HEK293 (cell line): Measurements from ENCODE around the gene SH3BP1.

Experiments used
- CTCF ChIA-PET: fragments of 350-600 bp; formaldehyde crosslinking; extraction: SDS; loops from one replicate; lab custom pipeline; 2021; ENCODE audit warnings: antibody characterized with exemption; lab: Yijun Ruan, JAX
- POLR2A ChIA-PET: fragments of 300-600 bp; formaldehyde crosslinking; extraction: SDS; loops from one replicate; lab custom pipeline; 2020; ENCODE audit warnings: antibody characterized with exemption, inconsistent platforms; lab: Yijun Ruan, JAX
- H3K27ac ChIP-seq: fragments of 200-500 bp; sonication (Bioruptor generic); 2 replicates; pipeline ENCODE4 v1.5.1; 2014; ENCODE audit warnings: low read depth, low read length, control low read depth, inconsistent platforms; ENCODE audit errors: extremely low read depth
- H3K36me3 ChIP-seq, 2 experiments: fragments of 200-500 bp in 1 of 2; sonication (Bioruptor generic) in 1 of 2; 1 replicate in 1 of 2; 2 replicates in 1 of 2; pipeline ENCODE4 v1.5.1; 2014 to 2017; ENCODE audit warnings: inconsistent platforms in 2 of 2, low read length in 2 of 2; ENCODE audit not compliant: control insufficient read depth in 2 of 2, insufficient read depth in 1 of 2
- H3K4me1 ChIP-seq: fragments of 200-500 bp; sonication (Bioruptor generic); 2 replicates; pipeline ENCODE4 v1.5.1; 2014; ENCODE audit warnings: mild to moderate bottlenecking, low read length, inconsistent platforms; ENCODE audit not compliant: control insufficient read depth, insufficient read depth
- H3K4me3 ChIP-seq: 2 replicates; pipeline ENCODE4 v1.5.1; 2011; ENCODE audit warnings: low read depth, mild to moderate bottlenecking, control low read depth, low read length, moderate library complexity
- H3K9me3 ChIP-seq: fragments of 200-500 bp; sonication (Bioruptor generic); 2 replicates; pipeline ENCODE4 v1.5.1; 2014; ENCODE audit warnings: low read depth, low read length, inconsistent platforms; ENCODE audit not compliant: control insufficient read depth, insufficient read depth
- AEBP2 ChIP-seq: fragments of 450-650 bp; formaldehyde crosslinking; IDR thresholded peaks from 2 replicates; pipeline ENCODE4 v1.5.1; 2016; ENCODE audit warnings: missing biosample characterization, missing genetic modification characterization, borderline replicate concordance
- GLI4 ChIP-seq: fragments of 450-650 bp; formaldehyde crosslinking; IDR thresholded peaks from 2 replicates; pipeline ENCODE4 v1.5.1; 2016; ENCODE audit warnings: missing biosample characterization, missing genetic modification characterization
- MEIS1 ChIP-seq: sonication (generic); formaldehyde crosslinking; IDR thresholded peaks from 2 replicates; pipeline ENCODE4 v1.8.1; 2022; ENCODE audit warnings: missing genetic modification reagents, mild to moderate bottlenecking, borderline replicate concordance
- YY1 ChIP-seq: fragments of 450-650 bp; formaldehyde crosslinking; IDR thresholded peaks from 2 replicates; pipeline ENCODE4 v1.5.1; 2018; ENCODE audit warnings: missing biosample characterization, missing genetic modification characterization
- ZFP41 ChIP-seq: fragments of 450-650 bp; formaldehyde crosslinking; IDR thresholded peaks from 2 replicates; pipeline ENCODE4 v1.5.1; 2016; ENCODE audit warnings: missing biosample characterization, missing genetic modification characterization, borderline replicate concordance
- ZIC2 ChIP-seq: fragments of 450-650 bp; formaldehyde crosslinking; IDR thresholded peaks from 2 replicates; pipeline ENCODE4 v1.5.1; 2016; ENCODE audit warnings: missing biosample characterization, missing genetic modification characterization
- ZNF121 ChIP-seq: fragments of 450-650 bp; formaldehyde crosslinking; IDR thresholded peaks from 2 replicates; pipeline ENCODE4 v1.5.1; 2016; ENCODE audit warnings: missing biosample characterization, missing genetic modification characterization
- ZNF132 ChIP-seq: fragments of 450-650 bp; formaldehyde crosslinking; IDR thresholded peaks from 2 replicates; pipeline ENCODE4 v1.5.1; 2017; ENCODE audit warnings: missing biosample characterization, missing genetic modification characterization, borderline replicate concordance
- ZNF24 ChIP-seq: fragments of 450-650 bp; formaldehyde crosslinking; IDR thresholded peaks from 2 replicates; pipeline ENCODE4 v1.5.1; 2016; ENCODE audit warnings: missing biosample characterization, missing genetic modification characterization
- ZNF585B ChIP-seq: fragments of 450-650 bp; formaldehyde crosslinking; IDR thresholded peaks from 2 replicates; pipeline ENCODE4 v1.5.1; 2016; ENCODE audit warnings: missing biosample characterization, missing genetic modification characterization
- ZNF610 ChIP-seq: fragments of 450-650 bp; formaldehyde crosslinking; IDR thresholded peaks from 2 replicates; pipeline ENCODE4 v1.5.1; 2016; ENCODE audit warnings: missing biosample characterization, missing genetic modification characterization, borderline replicate concordance
- TF ChIP-seq, protein P1 (sequence below): fragments of 450-650 bp; formaldehyde crosslinking; IDR thresholded peaks from 2 replicates; pipeline ENCODE4 v1.5.1; 2016; ENCODE audit warnings: missing biosample characterization, missing genetic modification characterization
- TF ChIP-seq, protein P2 (sequence below): fragments of 450-650 bp; formaldehyde crosslinking; IDR thresholded peaks from 2 replicates; pipeline ENCODE4 v1.5.1; 2017; ENCODE audit warnings: missing biosample characterization, missing genetic modification characterization

Gene SH3BP1

GRCh38 chr22:37690407-37690806 is 50.9 kb downstream of the SH3BP1 start:
- no peak for TF ChIP-seq GLI4 (tag by site-specific recombination)
- TF ChIP-seq ZNF121 (tag by site-specific recombination) = no peak
- TF ChIP-seq YY1 = no peak
- TF ChIP-seq ZNF132 (tag by site-specific recombination) = no peak
- TF ChIP-seq, protein P1, sequence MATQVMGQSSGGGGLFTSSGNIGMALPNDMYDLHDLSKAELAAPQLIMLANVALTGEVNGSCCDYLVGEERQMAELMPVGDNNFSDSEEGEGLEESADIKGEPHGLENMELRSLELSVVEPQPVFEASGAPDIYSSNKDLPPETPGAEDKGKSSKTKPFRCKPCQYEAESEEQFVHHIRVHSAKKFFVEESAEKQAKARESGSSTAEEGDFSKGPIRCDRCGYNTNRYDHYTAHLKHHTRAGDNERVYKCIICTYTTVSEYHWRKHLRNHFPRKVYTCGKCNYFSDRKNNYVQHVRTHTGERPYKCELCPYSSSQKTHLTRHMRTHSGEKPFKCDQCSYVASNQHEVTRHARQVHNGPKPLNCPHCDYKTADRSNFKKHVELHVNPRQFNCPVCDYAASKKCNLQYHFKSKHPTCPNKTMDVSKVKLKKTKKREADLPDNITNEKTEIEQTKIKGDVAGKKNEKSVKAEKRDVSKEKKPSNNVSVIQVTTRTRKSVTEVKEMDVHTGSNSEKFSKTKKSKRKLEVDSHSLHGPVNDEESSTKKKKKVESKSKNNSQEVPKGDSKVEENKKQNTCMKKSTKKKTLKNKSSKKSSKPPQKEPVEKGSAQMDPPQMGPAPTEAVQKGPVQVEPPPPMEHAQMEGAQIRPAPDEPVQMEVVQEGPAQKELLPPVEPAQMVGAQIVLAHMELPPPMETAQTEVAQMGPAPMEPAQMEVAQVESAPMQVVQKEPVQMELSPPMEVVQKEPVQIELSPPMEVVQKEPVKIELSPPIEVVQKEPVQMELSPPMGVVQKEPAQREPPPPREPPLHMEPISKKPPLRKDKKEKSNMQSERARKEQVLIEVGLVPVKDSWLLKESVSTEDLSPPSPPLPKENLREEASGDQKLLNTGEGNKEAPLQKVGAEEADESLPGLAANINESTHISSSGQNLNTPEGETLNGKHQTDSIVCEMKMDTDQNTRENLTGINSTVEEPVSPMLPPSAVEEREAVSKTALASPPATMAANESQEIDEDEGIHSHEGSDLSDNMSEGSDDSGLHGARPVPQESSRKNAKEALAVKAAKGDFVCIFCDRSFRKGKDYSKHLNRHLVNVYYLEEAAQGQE (tag by site-specific recombination) = no peak
- TF ChIP-seq ZNF24 = no peak
- TF ChIP-seq AEBP2 (tag by site-specific recombination) = no peak
- CTCF ChIA-PET = interaction anchor here (1.2 kb wide), 1 partner anchor 9 kb away, joined by 3 read pairs; no protein-coding TSS in a partner anchor
- H3K9me3 ChIP-seq = no peaks in the 10 kb centered on the region

GRCh38 chr22:37690901-37691504 is 51.5 kb downstream of the SH3BP1 start:
- H3K36me3 ChIP-seq = peaks cover 10 to 57% of the 10 kb centered on the region in 2 experiments; a peak in 2 of 3 replicates
- CTCF ChIA-PET = interaction anchor here (1.2 kb wide), 1 partner anchor 9 kb away, joined by 3 read pairs; no protein-coding TSS in a partner anchor
- no peak overlapping the region for H3K4me3 ChIP-seq
- H3K4me1 ChIP-seq = peaks cover 3% of the 10 kb centered on the region; the same call in 1 of the 2 replicates
- POLR2A ChIA-PET = no interaction called here
- no peak overlapping the region for H3K27ac ChIP-seq
- TF ChIP-seq MEIS1 (no peak), ZFP41 (tag by site-specific recombination) (no peak), ZNF585B (tag by site-specific recombination) (no peak)
- no peaks in the 10 kb centered on the region for H3K9me3 ChIP-seq

More at GRCh38 chr22:37690407-37690806, 50.9 kb downstream of the SH3BP1 start:
- Histone ChIP-seq H3K4me3 (no peak overlapping the region), H3K4me1 (peaks cover 2% of the 10 kb centered on the region; the same call in 1 of the 2 replicates), H3K36me3 (peaks cover 10 to 57% of the 10 kb centered on the region in 2 experiments; a peak in 2 of 3 replicates), H3K27ac (no peak overlapping the region)
- POLR2A ChIA-PET = no interaction called here

DNA sequence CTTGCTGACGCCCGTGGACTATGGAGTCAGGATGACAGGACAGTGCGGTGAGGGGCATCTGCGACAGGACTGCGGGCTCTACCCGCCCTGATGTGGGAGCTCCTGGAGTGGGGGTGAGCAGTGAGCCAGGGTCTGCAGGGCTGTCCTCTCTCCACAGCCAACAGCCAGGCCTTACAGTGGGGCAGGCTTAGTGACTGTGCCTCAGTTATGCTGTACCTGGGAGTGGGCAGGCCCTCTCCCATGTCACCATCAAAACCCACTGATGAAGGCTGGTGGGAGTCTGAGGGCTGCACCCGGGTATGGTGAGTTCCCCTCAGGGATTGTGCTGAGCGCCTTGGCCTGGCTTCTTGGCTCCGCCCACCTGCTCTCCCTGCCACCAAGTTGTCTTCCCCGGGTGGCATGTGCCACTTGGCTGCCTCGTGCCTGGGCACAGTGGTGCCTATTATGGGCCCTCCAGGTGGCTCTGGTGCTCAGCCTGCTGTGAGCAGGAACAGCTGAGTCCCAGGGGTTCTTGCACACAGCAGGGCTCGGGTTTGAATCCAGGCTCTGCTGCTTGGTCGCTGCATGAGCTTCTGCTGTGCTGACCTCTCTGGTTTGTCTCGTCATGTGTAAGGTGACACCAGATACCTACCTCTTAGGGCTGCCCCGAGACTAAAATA is 53.3 kb downstream of the SH3BP1 start:
- TF ChIP-seq ZNF610 (tag by site-specific recombination) = no peak
- TF ChIP-seq, protein P2, sequence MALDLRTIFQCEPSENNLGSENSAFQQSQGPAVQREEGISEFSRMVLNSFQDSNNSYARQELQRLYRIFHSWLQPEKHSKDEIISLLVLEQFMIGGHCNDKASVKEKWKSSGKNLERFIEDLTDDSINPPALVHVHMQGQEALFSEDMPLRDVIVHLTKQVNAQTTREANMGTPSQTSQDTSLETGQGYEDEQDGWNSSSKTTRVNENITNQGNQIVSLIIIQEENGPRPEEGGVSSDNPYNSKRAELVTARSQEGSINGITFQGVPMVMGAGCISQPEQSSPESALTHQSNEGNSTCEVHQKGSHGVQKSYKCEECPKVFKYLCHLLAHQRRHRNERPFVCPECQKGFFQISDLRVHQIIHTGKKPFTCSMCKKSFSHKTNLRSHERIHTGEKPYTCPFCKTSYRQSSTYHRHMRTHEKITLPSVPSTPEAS = no peak
- peak; percentile 69; the same call in 1 of the 2 replicates for TF ChIP-seq ZIC2 (tag by site-specific recombination)
- Histone ChIP-seq H3K36me3 (peaks cover 10 to 57% of the 10 kb centered on the region in 2 experiments; a peak in 2 of 3 replicates), H3K9me3 (no peaks in the 10 kb centered on the region), H3K4me3 (no peak overlapping the region), H3K27ac (peak overlapping the region; percentile 10; the same call in 1 of the 2 replicates), H3K4me1 (peaks cover 6% of the 10 kb centered on the region)
- POLR2A ChIA-PET = interaction anchor here (1.0 to 1.1 kb wide), 2 partner anchors 35 to 84 kb away, joined by 3 read pairs; partner anchors contain the start of gene PDXP
- CTCF ChIA-PET = interaction anchor here (0.7 to 2.3 kb wide), 5 partner anchors 11 to 87 kb away, joined by 4 to 14 read pairs (median 4); partner anchors contain the start of gene SH3BP1
